Smooth muscle cell (in vitro differentiated cells): ENCODE results near the gene SDK1. TPM values are rescaled to one million over a fixed set of nuclear protein-coding genes. Genes with fewer than 3 reads are reported as not detected.

ENCODE experiments used
- DNase-seq: peaks from one replicate; lab custom pipeline; 2025; ENCODE audit not compliant: unreplicated experiment; lab: John Stamatoyannopoulos, UW
- H2AFZ ChIP-seq: fragments of 200-600 bp; sonication (generic); 2 replicates; pipeline ENCODE4 v1.6.0; 2016; ENCODE audit warnings: antibody characterized with exemption, low read depth, mild to moderate bottlenecking
- H3F3A ChIP-seq: fragments of 200-600 bp; sonication (generic); 2 replicates; pipeline ENCODE4 v1.6.0; 2017; ENCODE audit warnings: antibody characterized with exemption, low read depth
- H3K27ac ChIP-seq: fragments of 200-600 bp; sonication (generic); 2 replicates; pipeline ENCODE4 v1.5.1; 2016; ENCODE audit warnings: low read depth, mild to moderate bottlenecking
- H3K27me3 ChIP-seq: fragments of 200-600 bp; sonication (generic); 2 replicates; pipeline ENCODE4 v1.6.1; 2016; ENCODE audit warnings: low read depth, mild to moderate bottlenecking
- H3K36me3 ChIP-seq: fragments of 200-600 bp; sonication (generic); 2 replicates; pipeline ENCODE4 v1.5.1; 2016; ENCODE audit warnings: low read depth
- H3K4me1 ChIP-seq: fragments of 200-600 bp; sonication (generic); 2 replicates; pipeline ENCODE4 v1.5.1; 2016; ENCODE audit warnings: low read depth
- H3K4me2 ChIP-seq: fragments of 200-600 bp; sonication (generic); 2 replicates; pipeline ENCODE4 v1.6.0; 2016; ENCODE audit warnings: mild to moderate bottlenecking
- H3K4me3 ChIP-seq: fragments of 200-600 bp; sonication (generic); 2 replicates; pipeline ENCODE4 v1.5.1; 2016; ENCODE audit warnings: mild to moderate bottlenecking
- H3K79me2 ChIP-seq: fragments of 200-600 bp; sonication (generic); 2 replicates; pipeline ENCODE4 v1.6.0; 2016; ENCODE audit warnings: low read depth, mild to moderate bottlenecking
- H3K9ac ChIP-seq: fragments of 200-600 bp; sonication (generic); 2 replicates; pipeline ENCODE4 v1.6.0; 2016; ENCODE audit warnings: low read depth
- H3K9me3 ChIP-seq: fragments of 200-600 bp; sonication (generic); replicated peaks from 2 replicates; pipeline ENCODE4 v1.5.1; 2016; ENCODE audit warnings: low read depth
- H4K20me1 ChIP-seq: fragments of 200-600 bp; sonication (generic); 2 replicates; pipeline ENCODE4 v1.6.0; 2016; ENCODE audit warnings: low read depth
- WGBS: methylation state at CpG from one replicate; pipeline ENCODE4 v1.1.7; 2016; ENCODE audit warnings: low lambda C conversion rate; 5-methylcytosine and 5-hydroxymethylcytosine counted together
- polyA plus RNA-seq: library from polyadenylated mRNA; unstranded; fragments of >200 nt; fragmentation: Nextera tagmentation; extraction: Ambion mirVana; gene quantifications from 2 replicates; pipeline ENCODE4 v1.2.1, GENCODE V29; 2016
- total RNA-seq: library from RNA; depleted of rRNA; stranded (reverse); fragments of >200 nt; gene quantifications from 2 replicates; pipeline ENCODE4 v1.2.3, GENCODE V29; 2014
- TF ChIP-seq, protein P1 (sequence below): fragments of 200-600 bp; sonication (generic); IDR thresholded peaks from 2 replicates; pipeline ENCODE4 v1.5.1; 2017; ENCODE audit warnings: borderline replicate concordance, mild to moderate bottlenecking, antibody characterized with exemption; ENCODE audit not compliant: insufficient read depth, poor library complexity, severe bottlenecking

Gene SDK1
- total and polyA plus RNA-seq, 2 experiments from 2014 or later: 1.1 to 2.5 TPM

DNA sequence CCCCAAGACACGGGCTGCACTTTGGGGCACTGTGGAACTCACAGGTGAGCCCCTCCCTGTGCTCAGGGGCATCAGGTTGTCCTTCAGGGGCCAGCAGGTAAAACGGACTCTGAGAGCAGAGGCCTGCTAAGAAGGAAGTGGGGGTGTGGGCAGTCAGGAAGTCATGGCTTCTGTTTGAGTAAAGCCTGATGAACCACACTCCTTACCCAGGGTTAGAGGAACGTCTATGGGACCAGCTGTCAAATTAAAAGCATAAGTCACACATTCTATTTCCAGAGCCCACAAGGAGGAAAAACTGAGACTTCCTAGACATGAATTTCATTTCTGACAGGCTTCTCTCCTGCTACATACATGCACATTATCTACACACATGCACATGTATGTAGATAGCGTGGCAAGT lies 616.4 kb downstream of the SDK1 start:
- no peaks in the 10 kb centered on the region for H3K9me3 ChIP-seq
- no peak overlapping the region for H3K27ac ChIP-seq
- no peaks in the 10 kb centered on the region for H4K20me1 ChIP-seq
- no peak overlapping the region for H3K9ac ChIP-seq
- H3K4me3 ChIP-seq: no peak overlapping the region
- DNase-seq: no peak
- TF ChIP-seq, protein P1, sequence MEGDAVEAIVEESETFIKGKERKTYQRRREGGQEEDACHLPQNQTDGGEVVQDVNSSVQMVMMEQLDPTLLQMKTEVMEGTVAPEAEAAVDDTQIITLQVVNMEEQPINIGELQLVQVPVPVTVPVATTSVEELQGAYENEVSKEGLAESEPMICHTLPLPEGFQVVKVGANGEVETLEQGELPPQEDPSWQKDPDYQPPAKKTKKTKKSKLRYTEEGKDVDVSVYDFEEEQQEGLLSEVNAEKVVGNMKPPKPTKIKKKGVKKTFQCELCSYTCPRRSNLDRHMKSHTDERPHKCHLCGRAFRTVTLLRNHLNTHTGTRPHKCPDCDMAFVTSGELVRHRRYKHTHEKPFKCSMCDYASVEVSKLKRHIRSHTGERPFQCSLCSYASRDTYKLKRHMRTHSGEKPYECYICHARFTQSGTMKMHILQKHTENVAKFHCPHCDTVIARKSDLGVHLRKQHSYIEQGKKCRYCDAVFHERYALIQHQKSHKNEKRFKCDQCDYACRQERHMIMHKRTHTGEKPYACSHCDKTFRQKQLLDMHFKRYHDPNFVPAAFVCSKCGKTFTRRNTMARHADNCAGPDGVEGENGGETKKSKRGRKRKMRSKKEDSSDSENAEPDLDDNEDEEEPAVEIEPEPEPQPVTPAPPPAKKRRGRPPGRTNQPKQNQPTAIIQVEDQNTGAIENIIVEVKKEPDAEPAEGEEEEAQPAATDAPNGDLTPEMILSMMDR: no peak
- no peaks in the 10 kb centered on the region for H3K4me1 ChIP-seq
- no peaks in the 10 kb centered on the region for H3K36me3 ChIP-seq
- H3F3A ChIP-seq: no peaks in the 10 kb centered on the region
- H3K79me2 ChIP-seq: no peaks in the 10 kb centered on the region
- 74% methylated on average over 4 of the region's 4 CpGs for WGBS
- no peak overlapping the region for H3K4me2 ChIP-seq
- H3K27me3 ChIP-seq: no peaks in the 10 kb centered on the region
- no peak overlapping the region for H2AFZ ChIP-seq

DNA sequence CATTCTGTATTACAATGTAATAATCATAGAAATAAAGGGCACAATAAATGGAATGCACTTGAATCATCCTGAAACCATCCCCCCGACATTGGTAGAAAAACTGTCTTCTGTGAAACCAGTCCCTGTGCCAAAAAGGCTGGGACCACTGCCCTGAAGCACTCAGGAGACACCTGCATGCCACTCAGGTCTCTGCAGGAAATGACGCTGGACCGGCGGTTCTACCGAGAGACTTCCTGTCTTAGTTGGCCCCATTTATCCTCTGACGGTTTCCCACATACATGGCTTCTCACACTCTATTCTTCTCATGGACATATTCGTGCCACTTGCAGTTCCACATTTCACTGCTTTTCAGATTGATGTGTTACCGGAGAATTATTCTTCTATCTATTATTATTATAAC lies 617.5 kb downstream of the SDK1 start:
- WGBS: 95% methylated on average over 8 of the region's 8 CpGs
- H3K79me2 ChIP-seq: no peaks in the 10 kb centered on the region
- H3K27ac ChIP-seq: no peak overlapping the region
- no peak overlapping the region for H2AFZ ChIP-seq
- H3K4me3 ChIP-seq: no peak overlapping the region
- H3K36me3 ChIP-seq: no peaks in the 10 kb centered on the region
- H3K4me1 ChIP-seq: no peaks in the 10 kb centered on the region
- no peak overlapping the region for H3K9ac ChIP-seq
- H3K4me2 ChIP-seq: no peak overlapping the region
- no peaks in the 10 kb centered on the region for H3F3A ChIP-seq
- DNase-seq: no peak
- H3K27me3 ChIP-seq: no peaks in the 10 kb centered on the region
- H3K9me3 ChIP-seq: no peaks in the 10 kb centered on the region
- H4K20me1 ChIP-seq: no peaks in the 10 kb centered on the region
- TF ChIP-seq, protein P1: no peak

DNA sequence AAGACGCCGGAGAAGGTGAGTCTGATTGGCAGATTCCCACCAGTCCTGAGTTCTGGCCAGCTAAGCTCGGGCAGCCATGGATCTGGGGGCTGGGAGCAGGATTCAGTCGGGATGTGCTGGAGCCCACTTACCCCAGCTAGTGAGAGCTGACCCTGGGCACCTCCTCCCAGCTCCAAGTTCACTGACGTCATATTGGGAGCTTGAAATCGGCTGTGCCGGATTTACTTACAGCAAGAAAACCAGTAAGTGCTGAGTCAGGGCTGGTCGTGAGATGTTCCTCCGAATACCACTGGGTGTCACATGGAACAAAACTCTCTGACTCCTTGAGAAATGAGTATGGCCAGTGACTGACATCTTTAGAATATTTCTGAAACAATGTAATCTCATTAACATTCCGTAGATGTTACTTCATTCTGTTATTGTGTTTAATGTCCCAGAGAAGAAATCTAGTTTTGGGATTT lies 621.2 kb downstream of the SDK1 start:
- H3K9me3 ChIP-seq: no peaks in the 10 kb centered on the region
- H4K20me1 ChIP-seq: no peaks in the 10 kb centered on the region
- no peaks in the 10 kb centered on the region for H3K4me1 ChIP-seq
- no peaks in the 10 kb centered on the region for H3K79me2 ChIP-seq
- H3K9ac ChIP-seq: peak overlapping the region; percentile 51
- no peak overlapping the region for H3K4me3 ChIP-seq
- H3K36me3 ChIP-seq: no peaks in the 10 kb centered on the region
- peak overlapping the region; percentile 56 for H3K27ac ChIP-seq
- WGBS: 28% methylated on average over 10 of the region's 10 CpGs
- peak overlapping the region; percentile 50 for H3K4me2 ChIP-seq
- H3K27me3 ChIP-seq: no peaks in the 10 kb centered on the region
- peak; percentile 11 for DNase-seq
- TF ChIP-seq, protein P1: peak; percentile 27
- H2AFZ ChIP-seq: peak overlapping the region; percentile 81
- no peaks in the 10 kb centered on the region for H3F3A ChIP-seq

DNA sequence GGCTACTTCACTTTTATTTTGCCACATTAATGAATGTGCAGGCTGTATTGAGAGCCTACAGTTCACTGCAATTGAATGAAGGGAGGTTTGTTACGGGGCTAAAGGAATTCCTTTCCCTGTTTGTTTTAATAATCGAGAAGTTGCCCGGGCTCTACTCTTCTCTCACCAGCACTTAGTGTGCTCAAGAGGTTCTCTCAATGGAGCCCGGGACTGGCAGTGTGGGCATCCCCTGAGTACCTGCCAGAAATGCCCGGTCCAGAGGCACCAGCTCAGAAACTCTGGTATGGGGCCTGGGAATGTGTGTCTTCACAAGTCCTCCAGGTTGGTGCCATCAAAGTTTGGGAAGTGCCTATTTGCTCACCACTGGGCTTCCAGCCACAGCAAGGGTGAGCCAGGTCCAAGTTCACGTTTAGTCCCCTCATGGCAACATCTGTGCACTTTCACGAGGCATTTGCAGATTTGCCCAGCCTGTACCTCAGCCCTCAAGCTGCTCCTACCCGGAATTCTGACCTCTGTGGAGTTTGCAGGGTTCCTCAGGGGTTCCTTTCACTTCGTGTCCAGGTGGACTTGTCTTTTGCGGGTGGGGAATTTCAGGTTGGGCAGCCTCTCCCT lies 622.4 kb downstream of the SDK1 start:
- H3F3A ChIP-seq: no peaks in the 10 kb centered on the region
- H3K4me1 ChIP-seq: no peaks in the 10 kb centered on the region
- H3K27me3 ChIP-seq: no peaks in the 10 kb centered on the region
- no peak for DNase-seq
- no peaks in the 10 kb centered on the region for H3K79me2 ChIP-seq
- no peaks in the 10 kb centered on the region for H4K20me1 ChIP-seq
- no peaks in the 10 kb centered on the region for H3K36me3 ChIP-seq
- H3K4me3 ChIP-seq: no peak overlapping the region
- TF ChIP-seq, protein P1: no peak
- no peak overlapping the region for H3K9ac ChIP-seq
- no peak overlapping the region for H2AFZ ChIP-seq
- no peak overlapping the region for H3K4me2 ChIP-seq
- 98% methylated on average over 10 of the region's 10 CpGs for WGBS
- H3K27ac ChIP-seq: no peak overlapping the region
- no peaks in the 10 kb centered on the region for H3K9me3 ChIP-seq
